Limb (tissue), 2 donors: ENCODE results near the gene HNRNPL.
A peak's percentile ranks its signal among the peaks of the same experiment; 100 is the strongest.
"Not testable (repeated sequence)": the region's sequence is repeated elsewhere in the genome, so short reads cannot be mapped to it uniquely, and the experiment has no call there.

ENCODE experiments used
- DNase-seq, 2 donors: peaks; one replicate each; pipeline ENCODE4 v3.0.0-alpha.2; 2016; ENCODE audit errors: extremely low spot score in 2 of 2

Gene HNRNPL

DNA sequence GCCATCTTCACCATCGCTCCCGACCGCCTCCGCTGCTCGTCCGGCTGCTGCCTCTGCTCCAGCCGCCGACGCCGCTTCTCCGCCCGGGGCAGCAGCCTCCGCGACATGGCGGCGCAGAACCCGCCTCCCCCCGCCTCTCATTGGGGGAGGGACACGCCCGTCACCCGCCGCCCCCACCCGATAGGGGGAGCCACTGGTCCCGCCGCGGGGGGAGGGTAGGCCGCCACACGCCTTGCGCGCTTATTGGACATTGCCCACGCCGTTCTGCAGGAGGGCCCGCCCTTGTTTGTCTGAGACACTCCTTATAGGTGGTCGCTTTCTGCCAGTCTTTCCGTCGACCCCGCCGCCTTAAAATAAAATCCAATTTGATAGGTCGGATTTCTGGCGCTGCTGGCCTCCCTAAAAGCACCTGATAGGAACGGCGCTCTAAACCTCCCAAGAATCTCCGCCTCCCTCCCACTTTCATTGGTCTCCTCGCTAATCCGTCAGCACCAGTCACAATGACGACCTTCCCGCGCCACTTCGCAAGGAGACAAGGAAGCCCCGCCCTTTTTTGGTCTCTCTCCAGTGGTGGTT, at the start of gene HNRNPL:
Gene HNRNPL (minus strand): TSS at position 127 of the 576 bp plus-strand sequence. CDS start 20 bp downstream, at position 107.
- DNase-seq = peak; percentile 100

DNA sequence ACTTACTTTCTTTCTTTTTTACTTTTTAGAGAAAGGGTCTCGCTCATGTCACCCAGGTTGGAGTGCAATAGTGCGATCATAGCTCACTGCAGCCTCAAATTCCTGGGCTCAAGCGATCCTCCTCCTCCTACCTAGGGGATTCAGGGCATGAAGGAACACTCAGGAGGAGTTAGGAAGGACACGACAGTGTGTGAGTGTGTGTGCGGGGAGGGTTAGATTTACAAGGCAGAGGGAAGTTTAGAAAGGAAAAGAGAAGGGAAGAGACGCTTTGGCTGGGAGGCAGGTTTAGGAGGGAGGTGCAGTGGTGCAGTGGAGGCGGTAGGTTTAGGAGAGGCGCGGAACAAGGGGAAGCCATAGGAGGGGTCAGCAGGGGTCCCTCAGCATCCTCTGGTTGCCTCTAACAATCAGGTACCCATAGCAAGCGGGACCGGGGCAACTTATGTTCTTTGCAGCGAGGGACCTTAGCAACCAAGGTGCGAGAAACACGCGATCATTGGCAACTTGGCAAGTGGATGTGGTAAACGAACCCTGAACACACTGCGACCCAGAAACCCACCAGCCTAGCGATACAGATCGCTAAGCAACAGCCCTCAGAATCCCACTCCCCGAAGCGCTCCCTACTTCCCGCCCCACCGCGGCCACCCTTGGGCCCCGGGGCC, 49.1 kb upstream of the HNRNPL start:
- DNase-seq = no peak

DNA sequence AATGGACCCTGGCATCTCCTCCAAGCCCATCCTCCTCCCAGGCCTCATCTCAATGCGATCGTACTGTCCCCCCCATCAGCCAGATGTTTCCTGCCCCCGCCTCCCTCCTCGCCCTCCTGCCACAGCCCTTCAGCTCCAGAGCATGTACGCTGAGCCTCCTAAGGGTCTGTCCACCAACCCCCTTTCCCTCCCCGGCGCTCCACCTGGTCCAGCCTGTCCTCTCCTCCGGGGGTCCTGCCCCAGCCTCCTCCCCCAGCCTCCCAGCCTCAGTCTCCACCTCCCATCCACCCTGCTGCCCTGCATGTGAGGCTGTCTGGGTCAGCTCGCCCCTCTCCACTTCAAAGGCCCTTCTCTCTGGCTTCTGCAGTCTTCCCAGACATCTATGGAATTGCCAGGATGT, 45.2 kb upstream of the HNRNPL start:
- no peak for DNase-seq

DNA sequence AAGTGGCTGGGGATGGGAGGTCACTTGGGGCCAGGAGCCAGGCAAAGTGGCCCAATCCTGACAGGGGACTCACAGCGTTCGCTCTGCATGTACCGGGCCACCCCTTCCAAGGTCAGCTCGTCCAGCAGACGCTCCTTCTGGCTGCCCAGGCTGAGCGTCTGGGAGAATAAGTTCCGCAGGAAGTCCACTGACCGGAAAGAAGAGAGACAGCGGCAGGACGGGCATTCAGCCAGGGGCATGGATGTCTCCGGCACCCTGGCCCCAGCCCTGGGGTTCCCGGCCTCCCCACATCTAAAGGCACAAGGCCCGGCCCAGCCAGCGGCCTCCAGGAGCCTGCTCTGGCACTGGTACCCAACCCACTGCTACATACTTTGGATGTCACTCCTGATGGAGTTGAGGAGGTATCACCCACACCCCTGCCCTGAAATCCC, 43.6 kb upstream of the HNRNPL start:
- no peak for DNase-seq

DNA sequence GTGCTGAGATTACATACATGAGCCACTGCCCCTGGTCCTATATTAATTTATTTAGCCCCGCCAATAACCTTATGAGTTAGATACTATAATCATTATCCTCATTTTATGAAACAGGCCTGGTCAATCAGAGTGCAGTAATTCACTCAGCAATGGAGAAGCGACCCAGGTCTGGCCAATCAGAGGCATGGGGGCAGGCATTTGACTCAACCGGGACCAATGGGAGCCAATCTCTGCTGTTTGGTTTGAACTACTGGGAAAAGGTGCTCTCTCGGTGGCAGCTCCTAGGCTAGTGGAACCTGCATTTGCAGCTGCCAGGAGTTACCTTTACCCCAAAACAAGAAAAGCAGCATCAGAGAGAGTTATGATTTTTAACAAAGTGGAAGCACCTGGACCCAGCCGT, 43.1 kb upstream of the HNRNPL start:
- no peak for DNase-seq

DNA sequence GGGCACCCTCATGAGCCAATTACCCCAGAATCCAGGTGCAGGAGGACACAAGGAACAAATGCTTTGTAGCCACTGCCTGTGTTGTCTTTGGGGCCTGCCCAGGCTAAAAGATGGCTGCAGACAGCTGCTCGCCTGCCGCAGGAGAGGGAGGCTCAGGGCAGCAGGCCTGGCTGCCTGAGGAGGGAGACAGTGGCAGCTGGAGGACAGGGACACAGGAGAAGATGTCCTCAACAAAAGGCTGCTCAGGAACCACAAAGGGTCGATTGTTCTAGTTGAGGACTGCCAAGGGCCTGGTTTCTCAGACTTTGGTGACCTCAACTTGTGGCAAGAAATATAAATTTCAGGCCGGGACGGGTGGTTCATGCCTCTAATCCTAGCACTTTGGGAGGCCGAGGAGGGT, 42.0 kb upstream of the HNRNPL start:
- DNase-seq = no peak

DNA sequence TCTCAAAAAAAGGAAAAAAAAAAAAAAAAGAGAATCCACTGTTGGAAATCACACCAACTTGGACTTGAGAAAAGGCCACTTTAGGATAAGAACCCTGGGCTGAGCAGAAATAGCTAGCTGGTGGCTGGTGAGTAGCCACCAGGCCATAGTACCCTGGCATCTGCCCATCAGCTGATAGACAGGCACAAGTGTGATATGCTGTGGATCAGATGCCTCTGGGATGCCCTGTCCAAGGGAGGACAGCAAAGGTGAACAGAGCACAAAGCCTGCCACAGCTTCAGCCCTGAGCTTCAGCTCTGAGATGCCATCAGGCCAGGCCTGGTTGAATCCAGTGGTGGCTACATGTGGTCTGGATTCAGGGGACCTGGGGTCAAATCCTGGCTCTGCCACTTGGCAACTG, 40.9 kb upstream of the HNRNPL start:
- no peak for DNase-seq

DNA sequence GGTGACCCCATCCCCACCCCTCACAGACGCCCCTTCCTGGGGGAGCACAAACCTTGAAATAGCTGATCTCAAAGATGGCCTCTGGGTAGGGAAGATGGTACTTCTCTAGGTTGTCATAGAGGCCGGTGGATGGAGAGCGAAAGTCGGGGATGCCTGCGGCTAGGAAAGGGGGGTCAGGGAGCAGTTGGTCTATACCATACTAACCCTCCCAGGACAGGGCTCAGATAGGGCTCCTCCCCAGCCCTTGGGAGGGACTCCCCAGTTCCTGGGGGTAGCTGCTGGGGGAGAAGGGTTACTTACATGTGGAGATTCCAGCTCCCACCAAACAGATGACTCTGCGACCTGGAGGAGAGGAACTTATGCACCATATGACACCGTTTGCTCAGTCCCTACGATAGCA, 40.0 kb upstream of the HNRNPL start:
- no peak for DNase-seq

DNA sequence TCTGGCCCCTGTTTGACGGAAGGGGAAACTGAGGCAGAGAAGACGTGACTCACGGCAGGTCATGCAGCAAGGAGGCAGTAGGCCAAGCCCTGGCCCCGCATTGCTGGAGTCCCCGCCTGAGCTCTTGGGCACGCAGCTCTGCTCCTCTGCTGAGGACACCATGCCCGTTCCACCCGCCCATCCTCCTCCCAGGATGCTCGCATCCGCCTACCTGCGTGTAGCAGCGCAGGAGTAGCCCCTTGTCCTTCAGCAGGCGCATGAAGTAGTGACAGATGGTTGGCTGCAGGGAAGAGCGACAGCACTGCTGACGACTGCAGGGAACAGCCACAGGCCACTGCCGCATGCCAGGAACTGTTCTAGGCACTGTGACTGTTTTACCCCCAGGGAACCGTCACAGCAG, 39.1 kb upstream of the HNRNPL start:
- DNase-seq = no peak

DNA sequence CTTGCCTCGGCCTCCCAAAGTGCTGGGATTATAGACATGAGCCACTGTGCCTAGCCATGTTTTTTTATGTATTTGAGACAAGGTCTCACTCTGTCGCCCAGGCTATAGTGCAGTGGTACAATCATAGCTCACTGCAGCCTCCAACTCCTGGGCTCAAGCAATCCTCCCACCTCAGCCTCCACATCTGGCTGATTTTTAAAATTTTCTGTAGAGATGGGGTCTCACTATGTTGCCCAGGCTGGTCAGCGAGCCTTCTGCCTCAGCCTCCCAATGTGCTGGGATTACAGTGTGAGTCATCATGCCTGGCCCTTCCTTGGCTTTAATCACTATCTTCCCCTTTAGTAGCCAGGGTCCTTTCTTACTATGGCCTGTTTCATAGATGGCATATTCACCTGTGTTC, 34.9 kb upstream of the HNRNPL start:
- not testable (repeated sequence) for DNase-seq

DNA sequence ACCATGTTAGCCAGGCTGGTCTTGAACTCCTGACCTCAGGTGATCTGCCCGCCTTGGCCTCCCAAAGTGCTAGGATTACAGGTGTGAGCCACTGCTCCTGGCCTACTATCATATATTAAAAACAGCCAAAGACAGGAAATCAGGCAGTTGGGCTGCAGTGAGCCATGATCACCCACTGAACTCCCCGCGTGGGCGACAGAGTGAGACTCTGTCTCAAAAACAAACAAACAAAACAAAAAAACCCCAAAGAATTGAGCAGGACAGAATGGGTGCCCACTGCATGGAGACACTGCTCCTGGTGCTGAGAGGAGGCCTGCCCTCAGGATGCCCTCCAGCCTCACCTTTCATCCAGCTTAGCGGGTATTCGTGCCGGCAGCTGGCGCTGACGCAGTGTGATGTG, 33.5 kb upstream of the HNRNPL start:
- no peak for DNase-seq

DNA sequence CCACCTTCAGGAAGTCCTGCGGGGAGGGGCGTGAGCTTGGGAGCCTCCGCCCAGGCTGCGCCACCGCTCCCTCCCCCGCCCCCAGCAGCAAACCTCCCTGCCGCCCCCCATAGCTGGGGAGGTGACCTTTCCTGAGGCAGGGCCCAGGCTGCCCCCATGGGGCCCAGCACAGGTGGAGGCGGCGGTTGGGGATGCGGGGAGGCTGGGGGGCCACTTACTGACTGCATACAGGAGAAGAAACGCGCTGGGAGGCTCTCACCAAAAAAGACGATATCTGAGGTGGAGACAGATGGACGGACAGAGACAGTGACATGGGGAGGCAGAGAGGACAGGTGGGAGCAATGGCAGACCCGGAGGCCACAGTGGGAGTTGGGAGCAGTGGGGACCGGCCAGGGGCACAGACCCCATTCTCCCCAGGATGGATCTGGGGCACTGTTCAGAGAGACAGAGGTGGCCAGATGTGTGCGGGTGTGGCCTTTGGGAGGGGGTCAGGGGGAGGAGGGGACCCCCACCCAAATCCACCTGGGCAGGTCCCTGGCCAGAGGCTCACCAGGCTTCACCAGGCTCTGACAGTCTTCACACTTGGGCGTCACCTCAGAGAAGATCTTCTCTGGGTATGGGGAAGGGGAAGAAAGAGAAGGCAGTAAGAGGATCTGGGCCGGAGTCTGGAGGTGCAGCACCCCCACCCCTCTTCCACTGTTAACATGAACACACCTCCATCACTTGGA, 31.3 kb upstream of the HNRNPL start:
- no peak for DNase-seq

DNA sequence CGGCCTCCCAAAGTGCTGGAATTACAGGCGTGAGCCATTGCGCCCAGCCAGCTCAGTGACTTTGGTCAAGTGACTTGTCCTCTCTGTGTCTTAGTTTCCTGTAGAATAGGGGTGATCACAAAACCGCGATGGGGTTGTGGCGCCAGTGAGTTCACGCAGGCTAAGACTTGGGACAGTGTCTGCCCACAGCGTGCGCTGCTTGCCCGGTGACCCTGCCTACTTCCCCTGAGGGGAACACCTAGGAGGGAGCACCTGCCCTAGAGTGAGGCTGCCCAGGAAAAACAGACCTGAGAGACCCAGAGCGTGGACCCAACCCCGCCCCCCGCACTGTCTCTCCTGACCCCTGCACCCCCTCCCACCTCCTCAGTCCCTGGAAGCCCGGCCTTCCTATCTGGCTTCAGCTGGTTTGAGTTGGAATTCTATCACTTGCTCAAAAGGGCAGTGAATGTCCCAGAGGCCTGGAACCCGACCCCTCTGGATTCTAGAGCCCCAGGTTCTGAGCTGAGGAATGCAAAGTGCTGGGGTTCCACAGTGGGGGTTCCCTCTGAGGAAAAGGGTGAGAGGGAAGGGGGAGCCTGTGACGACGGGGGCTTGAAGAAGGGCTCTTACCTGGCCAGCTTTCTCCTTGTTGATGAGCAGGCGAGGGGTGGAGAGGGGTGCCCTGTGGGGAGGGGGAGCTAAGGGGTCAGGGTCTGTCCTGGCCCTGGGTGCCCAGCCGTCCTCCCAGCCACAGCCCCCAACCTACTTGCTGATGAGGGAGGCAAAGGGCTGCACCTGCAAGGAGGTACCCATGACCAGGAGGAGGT, 30.5 kb upstream of the HNRNPL start:
- no peak for DNase-seq

DNA sequence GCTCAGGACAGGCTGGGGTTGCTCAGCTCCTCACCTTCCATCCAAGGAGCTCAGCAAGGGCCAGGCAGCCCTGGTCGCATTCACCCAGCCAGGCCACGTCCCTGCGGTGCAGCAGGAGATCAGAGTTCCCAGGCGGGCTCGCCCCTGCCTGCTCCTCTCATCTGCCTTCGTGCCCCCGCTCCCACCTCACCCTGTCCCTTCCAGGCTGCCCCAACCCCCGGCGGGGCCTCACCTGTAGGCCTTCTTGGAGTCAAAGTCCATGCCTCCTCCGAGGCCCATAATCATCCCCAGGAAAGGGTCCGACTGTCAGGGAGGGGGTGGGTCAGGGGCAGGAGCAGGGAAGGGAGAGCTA, 29.6 kb upstream of the HNRNPL start:
- DNase-seq = no peak

DNA sequence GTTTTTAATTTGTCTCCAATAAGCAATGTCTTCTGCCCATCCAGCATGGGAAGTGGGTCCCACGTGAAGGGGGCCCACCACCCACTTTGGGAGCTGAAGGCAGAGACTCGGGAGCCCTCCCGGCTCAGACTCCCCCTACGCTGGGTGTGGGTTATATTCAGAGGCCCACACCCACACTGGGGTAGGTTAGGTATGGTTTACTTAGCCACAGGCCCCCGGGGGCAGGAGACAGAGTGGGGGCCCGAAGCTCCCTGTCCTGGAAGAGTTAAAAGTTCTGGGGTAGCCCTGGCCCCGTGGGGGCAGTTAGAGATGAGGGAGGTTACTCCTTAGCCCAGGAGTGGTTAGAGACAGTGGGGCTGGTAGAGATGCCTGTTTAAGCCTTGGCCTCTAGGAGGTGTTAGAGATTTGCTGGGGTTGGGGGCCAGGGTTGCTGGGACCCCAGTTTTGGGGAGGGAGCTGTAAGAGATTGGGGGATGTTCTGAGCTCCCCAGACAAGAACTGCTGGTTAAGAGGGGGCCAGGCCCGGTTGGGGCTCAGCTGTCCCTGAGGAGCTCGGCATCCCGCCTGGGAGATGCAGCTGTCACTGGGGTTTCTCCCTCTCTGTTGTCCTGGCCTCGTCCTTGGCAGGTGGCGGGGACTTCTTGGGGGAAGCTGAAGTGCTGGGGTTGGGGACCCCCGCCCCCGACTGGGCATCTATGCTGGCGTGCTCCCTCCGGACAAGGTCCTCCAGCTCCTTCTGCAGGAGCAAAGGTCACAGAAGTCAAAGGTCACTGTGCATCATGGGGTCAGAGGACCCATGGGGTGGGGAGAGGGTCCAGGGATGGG, 29.0 kb upstream of the HNRNPL start:
- DNase-seq = no peak

DNA sequence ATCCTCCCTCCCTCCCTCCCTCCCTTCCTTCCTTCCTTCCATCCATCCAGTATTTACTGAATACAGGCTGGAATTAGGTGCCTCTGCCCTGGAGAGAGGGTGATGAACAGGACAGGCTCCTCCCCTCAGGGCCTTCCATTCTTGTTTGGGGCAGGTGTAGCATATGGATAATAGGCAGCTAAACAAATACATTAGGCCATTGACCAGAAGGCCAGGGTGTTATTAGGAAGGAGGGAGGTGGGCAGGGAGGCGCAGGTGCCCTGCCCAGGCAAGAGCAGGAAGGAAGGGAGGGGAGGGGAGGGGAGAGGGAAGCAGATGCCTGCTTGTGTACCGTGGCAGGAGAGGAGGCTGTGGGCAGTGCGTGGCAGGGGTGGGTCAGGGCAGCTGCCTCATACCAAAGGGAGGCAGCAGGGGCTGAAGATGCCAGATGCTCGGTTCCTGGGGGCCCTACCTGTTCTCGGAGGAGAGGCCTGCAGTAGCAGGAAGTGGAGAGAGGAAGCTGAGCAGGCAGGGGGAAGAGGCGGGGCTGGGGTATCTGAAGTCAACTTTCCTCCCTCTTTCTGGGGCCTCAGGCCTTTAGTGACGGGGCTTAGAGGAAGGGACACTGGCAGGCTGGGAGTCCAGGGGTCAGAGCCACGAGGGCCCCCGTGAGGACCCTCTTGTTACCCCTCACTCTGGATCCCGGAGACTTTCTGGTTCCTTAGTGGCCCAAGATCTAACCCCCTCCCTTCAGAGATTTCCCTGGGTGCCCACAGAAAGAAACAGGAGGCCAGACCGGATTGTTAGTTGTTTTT, 28.2 kb upstream of the HNRNPL start, which contains the start of gene RINL:
Gene RINL (minus strand): TSS at position 495 of the 794 bp plus-strand sequence. CDS start 1,533 bp downstream, outside the sequence.
- no peak for DNase-seq

DNA sequence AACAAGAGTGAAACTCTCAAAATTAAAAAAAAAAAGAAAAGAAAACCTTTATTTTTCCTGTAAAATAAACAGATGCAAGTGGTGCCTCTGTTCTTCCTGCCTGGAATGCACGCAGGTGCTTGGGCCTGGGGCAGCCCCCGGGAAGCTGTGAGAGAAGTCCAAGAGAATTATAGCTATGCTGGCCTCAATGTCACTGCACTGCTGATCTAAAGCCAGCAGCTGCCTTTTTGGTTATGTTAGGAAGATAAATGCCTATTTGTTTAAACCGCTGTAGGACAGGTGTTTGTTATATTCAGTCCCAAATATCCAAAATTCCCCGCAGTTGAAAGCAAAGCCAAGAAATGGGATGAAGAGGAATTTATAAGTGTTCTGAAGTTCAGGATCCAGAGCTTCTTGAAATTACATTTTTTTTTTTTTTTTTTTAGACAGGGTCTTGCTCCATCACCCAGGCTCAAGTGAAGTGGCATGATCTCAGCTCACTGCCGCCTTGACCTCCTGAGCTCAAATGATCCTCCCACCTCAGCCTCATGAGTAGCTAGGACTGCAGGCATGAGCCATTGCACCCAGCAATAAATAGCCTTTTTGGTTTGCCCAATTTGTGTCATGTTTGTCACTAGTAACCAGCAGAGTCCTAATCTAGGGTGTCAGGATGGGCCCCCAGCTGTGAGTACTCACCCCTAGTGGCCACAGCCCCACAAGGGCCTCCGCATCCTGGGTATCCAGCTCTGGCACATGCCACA, 26.0 kb upstream of the HNRNPL start:
- no peak for DNase-seq

DNA sequence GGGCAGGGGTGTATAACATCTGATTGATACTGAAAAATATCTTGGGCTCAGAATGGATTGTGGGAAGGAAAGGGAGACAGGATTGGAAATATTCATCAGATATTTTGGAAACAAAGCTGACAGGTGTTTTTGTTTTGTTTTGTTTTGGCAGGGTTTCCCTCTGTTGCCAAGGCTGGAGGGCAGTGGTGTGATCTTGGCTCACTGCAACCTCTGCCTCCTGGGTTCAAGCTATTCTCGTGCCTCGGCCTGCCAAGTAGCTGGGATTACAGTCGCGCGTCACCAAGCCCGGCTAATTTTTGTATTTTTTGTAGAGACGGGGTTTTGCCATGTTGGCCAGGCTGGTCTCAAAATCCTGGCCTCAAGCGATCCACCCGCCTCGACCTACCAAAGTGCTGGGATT, 23.6 kb upstream of the HNRNPL start:
- DNase-seq = not testable (repeated sequence)

DNA sequence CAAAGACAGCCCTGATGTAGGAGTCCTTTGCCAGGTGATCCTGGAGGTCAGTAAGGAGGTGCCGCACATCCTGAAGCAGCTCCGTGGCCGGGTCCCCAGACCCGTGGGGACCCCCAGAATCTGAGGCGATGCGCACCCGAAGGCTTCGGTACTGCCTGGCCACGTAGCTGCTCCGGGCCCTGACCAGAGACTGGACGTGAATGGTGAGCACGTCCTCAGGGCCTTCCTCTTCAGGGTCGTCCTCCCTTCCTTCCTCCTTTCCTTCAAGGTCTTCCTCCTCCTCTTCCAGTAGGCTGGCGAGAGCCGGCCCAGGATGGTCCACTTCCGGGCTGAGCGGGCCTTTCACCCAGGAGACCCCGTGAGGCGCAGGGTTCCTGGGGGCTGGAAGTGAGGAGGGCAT, 20.8 kb upstream of the HNRNPL start:
- no peak for DNase-seq
